RWPE1 (cell line): ENCODE data around the gene POLR3E.
A peak's percentile ranks its signal among the peaks of the same experiment; 100 is the strongest.

Experiments
- CTCF ChIA-PET: fragments of 350-600 bp; sonication (Branson Sonifier 250); formaldehyde crosslinking; extraction: SDS; loops from one replicate; lab custom pipeline; 2021; lab: Yijun Ruan, JAX
- POLR2A ChIA-PET: fragments of 400-600 bp; formaldehyde crosslinking; extraction: SDS; loops from one replicate; lab custom pipeline; 2020; ENCODE audit warnings: antibody characterized with exemption; ENCODE audit not compliant: low non-redundant PET; lab: Yijun Ruan, JAX
- DNase-seq: peaks from one replicate; pipeline ENCODE4 v3.0.0; 2012; ENCODE audit warnings: low spot score
- H3K27ac ChIP-seq: fragments of 450-650 bp; 2 replicates; pipeline ENCODE4 v1.5.1; 2017
- CTCF ChIP-seq: fragments of 450-650 bp; conservative IDR thresholded peaks from 2 replicates; pipeline ENCODE4 v1.5.1; 2017; ENCODE audit warnings: low read depth, mild to moderate bottlenecking

The POLR3E gene

GRCh38 chr16:22328081-22328725, 31.0 kb downstream of the POLR3E start:
- CTCF ChIA-PET, result no interaction called here
- TF ChIP-seq CTCF, result no peak
- POLR2A ChIA-PET, result no interaction called here

GRCh38 chr16:22329199-22329695, 32.0 kb downstream of the POLR3E start:
- DNase-seq, result no peak
- TF ChIP-seq CTCF, result no peak
- CTCF ChIA-PET, result interaction anchor here (0.9 kb wide), 1 partner anchor 8 kb away, joined by 5 read pairs; no protein-coding TSS in a partner anchor
- POLR2A ChIA-PET, result no interaction called here
- H3K27ac ChIP-seq, result 0 out of 2 replicates have a peak overlapping the region, but pooled peaks have one; percentile 12

More at GRCh38 chr16:22328081-22328725, 31.0 kb downstream of the POLR3E start:
- DNase-seq, result no peak
- peak overlapping the region; percentile 25 for H3K27ac ChIP-seq

GRCh38 chr16:22330326-22330725, 33.1 kb downstream of the POLR3E start:
- TF ChIP-seq CTCF, result no peak
- no peak for DNase-seq
- CTCF ChIA-PET, result interaction anchor here (0.6 to 0.9 kb wide), 2 partner anchors 9 to 804 kb away, joined by 5 to 7 read pairs; no protein-coding TSS in a partner anchor
- H3K27ac ChIP-seq, result no peak overlapping the region; the same call in 1 of the 2 replicates
- POLR2A ChIA-PET, result no interaction called here

GRCh38 chr16:22333457-22333994, 36.3 kb downstream of the POLR3E start:
- ChIA-PET POLR2A (no interaction called here), CTCF (interaction anchor here (0.7 kb wide), 1 partner anchor 136 kb away, joined by 5 read pairs; no protein-coding TSS in a partner anchor)
- DNase-seq, result no peak
- TF ChIP-seq CTCF, result no peak
- no peak overlapping the region for H3K27ac ChIP-seq

- CTCF ChIA-PET, result no interaction called here
- DNase-seq, result no peak
- peak overlapping the region; percentile 11; the same call in 1 of the 2 replicates for H3K27ac ChIP-seq
- TF ChIP-seq CTCF, result no peak
- POLR2A ChIA-PET, result no interaction called here
These were observed 38.5 kb downstream of the POLR3E start for GRCh38 chr16:22335668-22336246.

- H3K27ac ChIP-seq, result no peak overlapping the region
- TF ChIP-seq CTCF, result no peak
- no peak for DNase-seq
- POLR2A ChIA-PET, result no interaction called here
- CTCF ChIA-PET, result interaction anchor here (0.7 kb wide), 1 partner anchor 81 kb away, joined by 3 read pairs; no protein-coding TSS in a partner anchor
These were observed 39.4 kb downstream of the POLR3E start for GRCh38 chr16:22336581-22336980.
